OCI-LY1 (cell line): ENCODE data around the gene UCN2.

Source experiments
- H2AFZ ChIP-seq: fragments of 200-600 bp; sonication (generic), shearing (Covaris generic); 2 replicates; pipeline ENCODE4 v1.6.0; 2014; ENCODE audit warnings: antibody characterized with exemption, mild to moderate bottlenecking, low read length
- H3F3A ChIP-seq: fragments of 200-600 bp; sonication (generic), shearing (Covaris generic); 2 replicates; pipeline ENCODE4 v1.6.0; 2014; ENCODE audit warnings: mild to moderate bottlenecking, antibody characterized with exemption, low read length, moderate library complexity; ENCODE audit not compliant: insufficient read depth
- H3K27ac ChIP-seq: fragments of 200-600 bp; sonication (generic); 2 replicates; pipeline ENCODE4 v1.5.1; 2014; ENCODE audit warnings: low read length, mixed run types, mild to moderate bottlenecking, low read depth; ENCODE audit not compliant: poor library complexity, severe bottlenecking
- H3K27me3 ChIP-seq: fragments of 200-600 bp; sonication (generic); 2 replicates; pipeline ENCODE4 v1.6.0; 2014; ENCODE audit warnings: antibody characterized with exemption, mild to moderate bottlenecking, low read length, moderate library complexity; ENCODE audit not compliant: insufficient read depth
- H3K36me3 ChIP-seq: fragments of 200-600 bp; sonication (generic); 2 replicates; pipeline ENCODE4 v1.6.1; 2014; ENCODE audit warnings: mild to moderate bottlenecking, antibody characterized with exemption, low read length, moderate library complexity, mixed read lengths; ENCODE audit not compliant: insufficient read depth
- H3K4me1 ChIP-seq: fragments of 200-600 bp; sonication (generic); 2 replicates; pipeline ENCODE4 v1.5.1; 2014; ENCODE audit warnings: mild to moderate bottlenecking, low read length, moderate library complexity; ENCODE audit not compliant: insufficient read depth, severe bottlenecking
- H3K4me2 ChIP-seq: fragments of 200-600 bp; sonication (generic), shearing (Covaris generic); 2 replicates; pipeline ENCODE4 v1.6.1; 2014; ENCODE audit warnings: low read length
- H3K4me3 ChIP-seq: fragments of 200-600 bp; sonication (generic); 2 replicates; pipeline ENCODE4 v1.5.1; 2014; ENCODE audit warnings: low read length, low read depth, mild to moderate bottlenecking, mixed read lengths; ENCODE audit not compliant: poor library complexity, severe bottlenecking
- H3K79me2 ChIP-seq: fragments of 200-600 bp; shearing (Covaris generic); 2 replicates; pipeline ENCODE4 v1.6.1; 2016; ENCODE audit warnings: mixed run types, low read length, mixed read lengths; ENCODE audit not compliant: insufficient read depth
- H3K9ac ChIP-seq: fragments of 200-600 bp; sonication (generic), shearing (Covaris generic); 2 replicates; pipeline ENCODE4 v1.6.1; 2014; ENCODE audit warnings: mild to moderate bottlenecking, low read length, mixed read lengths
- H3K9me2 ChIP-seq: fragments of 200-600 bp; sonication (generic), shearing (Covaris generic); 2 replicates; pipeline ENCODE4 v1.6.1; 2014; ENCODE audit warnings: low read depth, mild to moderate bottlenecking, low read length, mixed read lengths
- H3K9me3 ChIP-seq: fragments of 200-600 bp; shearing (Covaris generic); 2 replicates; pipeline ENCODE4 v1.6.1; 2014; ENCODE audit warnings: low read length, mixed read lengths
- H4K20me1 ChIP-seq: fragments of 200-600 bp; sonication (generic), shearing (Covaris generic); 2 replicates; pipeline ENCODE4 v1.6.0; 2016; ENCODE audit warnings: mild to moderate bottlenecking, low read length; ENCODE audit not compliant: insufficient read depth
- EZH2 ChIP-seq: fragments of 200-600 bp; sonication (generic), shearing (Covaris generic); IDR thresholded peaks from 2 replicates; pipeline ENCODE4 v1.8.0; 2017; ENCODE audit warnings: borderline replicate concordance, mixed run types, mild to moderate bottlenecking, antibody characterized with exemption, low read length, moderate library complexity, mixed read lengths
- TF ChIP-seq, protein P1 (sequence below): fragments of 200-600 bp; sonication (generic), shearing (Covaris generic); IDR thresholded peaks from 2 replicates; pipeline ENCODE4 v1.5.1; 2017; ENCODE audit warnings: mild to moderate bottlenecking, antibody characterized with exemption, low read length, moderate library complexity, mixed read lengths

UCN2 gene

DNA sequence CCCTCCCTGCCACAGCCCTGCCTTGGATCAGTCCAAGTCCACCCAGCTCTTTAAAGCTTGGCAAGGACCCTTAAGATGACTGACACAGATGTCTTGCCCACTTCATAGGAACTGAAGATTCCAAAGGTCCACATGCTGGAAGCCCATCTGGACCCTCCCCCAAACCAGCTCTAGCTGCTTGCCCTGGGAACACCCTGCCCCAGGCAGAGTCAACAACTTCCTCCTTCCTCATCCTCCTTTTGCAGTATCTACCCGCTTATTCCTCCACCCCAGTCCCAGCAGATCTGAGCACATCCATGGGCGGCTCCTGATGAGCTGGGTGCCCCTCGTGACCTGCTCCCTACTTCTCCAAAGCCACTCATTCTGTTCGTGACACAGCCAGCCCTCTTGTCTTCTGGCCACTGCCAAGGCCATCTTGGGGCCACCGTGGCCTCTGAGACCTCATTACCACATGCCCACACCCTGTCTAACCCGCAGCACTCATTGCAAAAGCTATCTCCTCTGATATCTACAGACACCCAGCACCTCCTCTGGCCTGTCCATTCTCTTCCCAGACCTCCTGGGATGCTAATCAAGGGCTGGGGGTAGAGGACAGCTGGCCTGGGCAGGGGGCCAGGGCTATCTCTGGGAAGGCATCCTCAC lies 5.0 kb downstream of the UCN2 start:
- Histone ChIP-seq H3K9me3 (no peaks in the 10 kb centered on the region), H2AFZ (no peak overlapping the region), H4K20me1 (no peaks in the 10 kb centered on the region), H3K27ac (no peak overlapping the region), H3K36me3 (peaks cover 2% of the 10 kb centered on the region), H3K27me3 (no peaks in the 10 kb centered on the region; the same call in none of the 2 replicates), H3K4me1 (peaks cover 53% of the 10 kb centered on the region), H3K4me3 (no peak overlapping the region), H3K79me2 (no peaks in the 10 kb centered on the region), H3F3A (no peaks in the 10 kb centered on the region), H3K9ac (no peak overlapping the region; the same call in 1 of the 2 replicates), H3K4me2 (no peak overlapping the region), H3K9me2 (no peaks in the 10 kb centered on the region)
- TF ChIP-seq EZH2: no peak
- TF ChIP-seq, protein P1, sequence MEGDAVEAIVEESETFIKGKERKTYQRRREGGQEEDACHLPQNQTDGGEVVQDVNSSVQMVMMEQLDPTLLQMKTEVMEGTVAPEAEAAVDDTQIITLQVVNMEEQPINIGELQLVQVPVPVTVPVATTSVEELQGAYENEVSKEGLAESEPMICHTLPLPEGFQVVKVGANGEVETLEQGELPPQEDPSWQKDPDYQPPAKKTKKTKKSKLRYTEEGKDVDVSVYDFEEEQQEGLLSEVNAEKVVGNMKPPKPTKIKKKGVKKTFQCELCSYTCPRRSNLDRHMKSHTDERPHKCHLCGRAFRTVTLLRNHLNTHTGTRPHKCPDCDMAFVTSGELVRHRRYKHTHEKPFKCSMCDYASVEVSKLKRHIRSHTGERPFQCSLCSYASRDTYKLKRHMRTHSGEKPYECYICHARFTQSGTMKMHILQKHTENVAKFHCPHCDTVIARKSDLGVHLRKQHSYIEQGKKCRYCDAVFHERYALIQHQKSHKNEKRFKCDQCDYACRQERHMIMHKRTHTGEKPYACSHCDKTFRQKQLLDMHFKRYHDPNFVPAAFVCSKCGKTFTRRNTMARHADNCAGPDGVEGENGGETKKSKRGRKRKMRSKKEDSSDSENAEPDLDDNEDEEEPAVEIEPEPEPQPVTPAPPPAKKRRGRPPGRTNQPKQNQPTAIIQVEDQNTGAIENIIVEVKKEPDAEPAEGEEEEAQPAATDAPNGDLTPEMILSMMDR: peak; percentile 3; the same call in 1 of the 2 replicates

DNA sequence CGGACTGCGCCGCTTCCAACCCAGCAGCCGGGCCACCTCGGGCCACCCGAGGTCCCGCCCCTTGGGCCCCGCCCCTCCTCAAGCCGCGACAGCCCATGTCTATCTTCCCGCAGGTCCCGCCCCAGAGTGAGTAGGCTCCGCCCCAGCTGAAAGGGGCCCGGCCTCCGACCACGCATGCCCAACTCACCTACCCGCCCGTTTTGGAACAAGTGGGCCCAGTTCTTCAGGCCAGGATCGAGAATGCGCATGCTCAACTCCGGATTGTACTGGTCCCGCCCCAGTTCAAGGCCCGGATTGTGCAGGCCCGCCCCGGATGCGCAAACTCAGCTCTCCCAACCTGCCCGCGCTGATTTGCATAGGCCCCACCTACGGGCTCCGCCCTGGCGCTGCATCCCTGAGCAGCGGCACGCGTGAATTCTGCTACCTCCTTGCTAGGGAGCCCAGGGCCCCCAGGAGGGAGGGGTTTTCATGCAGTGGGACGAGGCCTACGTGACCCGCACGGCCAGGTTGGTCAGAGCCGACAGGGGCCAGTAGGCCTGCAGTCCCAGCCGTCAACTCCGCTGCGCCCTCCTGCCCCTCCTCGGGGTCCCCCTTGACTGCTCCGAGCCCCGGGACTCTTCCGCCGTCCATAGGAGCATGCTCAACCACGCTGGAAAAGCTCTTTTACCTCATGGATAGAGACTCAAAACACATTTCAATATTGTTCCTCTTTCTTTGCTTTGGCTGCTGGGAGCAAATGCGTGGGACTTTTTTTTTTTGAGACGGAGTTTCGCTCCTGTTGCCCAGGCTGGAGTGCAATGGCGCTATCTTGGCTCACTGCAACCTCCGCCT lies 6.6 kb downstream of the UCN2 start, which contains the start of gene PFKFB4:
Gene PFKFB4 (minus strand): TSS at position 8 of the 831 bp plus-strand sequence. CDS start 26 bp downstream, outside the sequence.
- TF ChIP-seq, protein P1: no peak
- no peaks in the 10 kb centered on the region for H4K20me1 ChIP-seq
- no peaks in the 10 kb centered on the region for H3F3A ChIP-seq
- H3K36me3 ChIP-seq: peaks cover 5% of the 10 kb centered on the region
- H3K27me3 ChIP-seq: no peaks in the 10 kb centered on the region; the same call in 1 of the 2 replicates
- H3K27ac ChIP-seq: peak within 1 kb of the TSS; percentile 72
- no peaks in the 10 kb centered on the region for H3K79me2 ChIP-seq
- H3K9me2 ChIP-seq: no peaks in the 10 kb centered on the region
- H3K4me1 ChIP-seq: peaks cover 69% of the 10 kb centered on the region
- H3K9me3 ChIP-seq: no peaks in the 10 kb centered on the region
- peak within 1 kb of the TSS; percentile 28; the same call in 1 of the 2 replicates for H2AFZ ChIP-seq
- H3K9ac ChIP-seq: peak within 1 kb of the TSS; percentile 66
- H3K4me2 ChIP-seq: peak within 1 kb of the TSS; percentile 84
- H3K4me3 ChIP-seq: peak within 1 kb of the TSS; percentile 74

DNA sequence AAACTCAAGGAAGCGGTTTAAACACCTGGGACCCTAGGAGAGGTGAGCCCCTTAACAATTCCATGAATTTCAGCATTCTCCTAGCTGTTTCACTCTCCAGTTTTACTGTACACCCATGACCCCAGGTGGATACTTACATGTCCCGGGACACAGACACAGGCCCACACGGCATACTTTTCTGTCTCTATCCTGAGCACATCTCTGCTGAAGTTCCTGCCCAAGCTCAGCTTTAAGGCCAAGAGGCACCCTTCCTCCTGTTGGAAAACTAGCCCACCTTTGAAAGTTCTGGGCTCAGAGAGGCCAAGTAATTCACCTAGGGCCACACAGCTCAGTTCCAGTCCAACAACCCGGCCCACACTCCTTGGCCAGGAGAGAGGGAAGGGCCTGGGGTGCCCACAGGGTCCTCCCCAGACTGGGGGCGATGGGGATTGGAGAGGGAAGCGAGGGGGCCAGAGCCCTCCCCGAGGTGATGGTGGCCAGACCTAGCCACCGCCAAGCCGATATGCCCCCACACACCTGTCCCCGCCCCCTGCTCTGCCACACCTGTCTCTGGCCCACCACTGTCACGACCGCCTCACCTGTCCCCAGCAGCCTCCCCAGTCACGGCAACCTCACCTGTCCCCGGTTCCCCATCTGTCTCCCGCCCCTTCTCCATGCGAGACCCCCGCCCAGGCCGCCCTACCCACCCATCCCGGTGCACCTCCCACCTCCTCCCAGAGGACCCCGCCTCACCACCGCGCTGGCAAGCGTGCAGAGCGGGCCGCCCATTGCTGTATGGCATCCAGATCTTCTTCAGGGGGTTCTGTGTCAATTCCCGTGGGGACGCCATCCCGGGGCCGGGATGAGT lies 7.4 kb downstream of the UCN2 start:
- peak overlapping the region; percentile 62; the same call in 1 of the 2 replicates for H3K9ac ChIP-seq
- no peaks in the 10 kb centered on the region for H4K20me1 ChIP-seq
- H3K4me1 ChIP-seq: peaks cover 69% of the 10 kb centered on the region
- peaks cover 5% of the 10 kb centered on the region for H3K36me3 ChIP-seq
- no peaks in the 10 kb centered on the region for H3F3A ChIP-seq
- H3K4me2 ChIP-seq: peak overlapping the region; percentile 70
- no peak for TF ChIP-seq EZH2
- TF ChIP-seq, protein P1: no peak
- H3K79me2 ChIP-seq: no peaks in the 10 kb centered on the region
- peak overlapping the region; percentile 74 for H3K4me3 ChIP-seq
- no peak overlapping the region for H3K27ac ChIP-seq
- no peak overlapping the region for H2AFZ ChIP-seq
- no peaks in the 10 kb centered on the region for H3K9me3 ChIP-seq
- H3K9me2 ChIP-seq: no peaks in the 10 kb centered on the region
- no peaks in the 10 kb centered on the region; the same call in 1 of the 2 replicates for H3K27me3 ChIP-seq
